H1 (cell line): ENCODE results near the gene PNPLA1. TPM values are rescaled to one million over a fixed set of nuclear protein-coding genes. Genes with fewer than 3 reads are reported as not detected.

Experiments used
- CTCF ChIA-PET: fragments of 300-600 bp; sonication (Branson Sonifier 250); formaldehyde crosslinking; loops from one replicate; lab custom pipeline; 2021; ENCODE audit not compliant: partially characterized antibody; lab: Charles Lee
- POLR2A ChIA-PET: fragments of 300-600 bp; sonication (Branson Sonifier 250); formaldehyde crosslinking; loops from one replicate; lab custom pipeline; 2021; ENCODE audit warnings: inconsistent platforms; ENCODE audit not compliant: partially characterized antibody; lab: Charles Lee
- DNase-seq, 2 experiments: peaks; one replicate each; pipeline versions ENCODE4 v3.0.0 to v3.0.0-alpha.2; 2010 to 2022; ENCODE audit warnings: low spot score in 2 of 2, low read depth in 1 of 2, mixed read lengths in 1 of 2
- FAIRE-seq: peaks from 2 replicates; lab custom pipeline; 2011; peaks lifted over from hg19 to GRCh38; lab: Jason Lieb, UNC
- H2AFZ ChIP-seq: 2 replicates; pipeline ENCODE4 v1.8.1; 2012; ENCODE audit warnings: low read length, inconsistent platforms
- H2AK5ac ChIP-seq: 2 replicates; pipeline ENCODE4 v1.6.1; 2013; ENCODE audit warnings: low read depth, low read length
- H2BK120ac ChIP-seq: replicated peaks from 2 replicates; pipeline ENCODE3; 2013; ENCODE audit warnings: low read depth, low read length, inconsistent platforms
- H2BK12ac ChIP-seq: 2 replicates; pipeline ENCODE4 v1.6.1; 2013; ENCODE audit warnings: low read depth, low read length
- H2BK15ac ChIP-seq: 2 replicates; pipeline ENCODE4 v1.6.1; 2013; ENCODE audit warnings: low read length
- H2BK20ac ChIP-seq: 2 replicates; pipeline ENCODE4 v1.6.1; 2013; ENCODE audit warnings: low read length
- H2BK5ac ChIP-seq: 2 replicates; pipeline ENCODE4 v1.6.1; 2013; ENCODE audit warnings: low read depth, low read length
- H3K14ac ChIP-seq: 2 replicates; pipeline ENCODE4 v1.6.1; 2013; ENCODE audit warnings: inconsistent platforms; ENCODE audit not compliant: insufficient read length
- H3K18ac ChIP-seq: 2 replicates; pipeline ENCODE4 v1.6.1; 2013; ENCODE audit warnings: low read length; ENCODE audit errors: extremely low read depth
- H3K23ac ChIP-seq: 2 replicates; pipeline ENCODE4 v1.6.1; 2013; ENCODE audit warnings: inconsistent platforms; ENCODE audit not compliant: insufficient read length
- H3K23me2 ChIP-seq: 2 replicates; pipeline ENCODE4 v1.6.1; 2013; ENCODE audit warnings: low read depth, low read length
- H3K27ac ChIP-seq: 2 replicates; pipeline ENCODE4 v1.6.1; 2011; ENCODE audit warnings: low read depth, low read length, inconsistent platforms
- H3K27me3 ChIP-seq, 4 experiments: replicated peaks in 1 of 4; 1 replicate in 1 of 4; 2 replicates in 3 of 4; pipeline versions ENCODE4 v1.6.1 to v1.8.1; 2011 to 2013; ENCODE audit warnings: low read length in 3 of 4, mild to moderate bottlenecking in 3 of 4, inconsistent platforms in 2 of 4, mixed read lengths in 2 of 4, moderate library complexity in 1 of 4; ENCODE audit not compliant: control insufficient read depth in 3 of 4, insufficient read depth in 3 of 4; ENCODE audit errors: extremely low read depth in 1 of 4
- H3K36me3 ChIP-seq, 4 experiments: 2 replicates each; pipeline versions ENCODE4 v1.6.1 to v1.8.1; 2011 to 2013; ENCODE audit warnings: mild to moderate bottlenecking in 4 of 4, low read length in 3 of 4, moderate library complexity in 2 of 4, control low read depth in 1 of 4, inconsistent platforms in 1 of 4; ENCODE audit not compliant: insufficient read depth in 4 of 4, control insufficient read depth in 2 of 4
- H3K4ac ChIP-seq: replicated peaks from 2 replicates; pipeline ENCODE3; 2013; ENCODE audit warnings: low read length, low read depth, mixed read lengths, inconsistent platforms; ENCODE audit not compliant: insufficient read length
- H3K4me1 ChIP-seq, 4 experiments: replicated peaks in 1 of 4; 1 replicate in 1 of 4; 2 replicates in 3 of 4; pipeline versions ENCODE4 v1.6.1 to v1.8.1; 2011 to 2013; ENCODE audit warnings: low read length in 3 of 4, inconsistent platforms in 2 of 4, mixed read lengths in 1 of 4; ENCODE audit not compliant: insufficient read depth in 4 of 4, control insufficient read depth in 3 of 4
- H3K4me2 ChIP-seq, 2 experiments: 2 replicates each; pipeline versions ENCODE4 v1.6.1 to v1.8.1; 2011 to 2013; ENCODE audit warnings: low read depth in 2 of 2, low read length in 2 of 2, control low read depth in 1 of 2, inconsistent platforms in 1 of 2, mild to moderate bottlenecking in 1 of 2; ENCODE audit not compliant: insufficient read depth in 1 of 2
- H3K4me3 ChIP-seq, 4 experiments: fragments of 200-600, 300-600 bp in 1 of 4; sonication (generic), shearing (Covaris generic), sonication (Bioruptor Twin) in 1 of 4; 2 replicates each; pipeline versions ENCODE4 v1.5.1 to v1.8.1; 2011 to 2016; ENCODE audit warnings: low read length in 4 of 4, low read depth in 3 of 4, control low read depth in 2 of 4, inconsistent platforms in 2 of 4, mild to moderate bottlenecking in 2 of 4, mixed read lengths in 1 of 4, moderate library complexity in 1 of 4; ENCODE audit not compliant: insufficient read depth in 2 of 4; ENCODE audit errors: extremely low read depth in 1 of 4
- H3K56ac ChIP-seq: replicated peaks from 2 replicates; pipeline ENCODE3; 2013; ENCODE audit warnings: low read depth, mild to moderate bottlenecking, mixed read lengths, low read length, inconsistent platforms; ENCODE audit not compliant: insufficient read length
- H3K79me1 ChIP-seq: 2 replicates; pipeline ENCODE4 v1.6.1; 2013; ENCODE audit warnings: low read depth, low read length, control low read depth
- H3K79me2 ChIP-seq, 2 experiments: 2 replicates each; pipeline versions ENCODE4 v1.6.1 to v1.8.1; 2012 to 2013; ENCODE audit warnings: low read length in 2 of 2, mild to moderate bottlenecking in 2 of 2, inconsistent platforms in 1 of 2; ENCODE audit not compliant: insufficient read depth in 2 of 2, control insufficient read depth in 1 of 2
- H3K9ac ChIP-seq, 4 experiments: replicated peaks in 1 of 4; 1 replicate in 1 of 4; 2 replicates in 3 of 4; pipeline versions ENCODE4 v1.6.1 to v1.8.1; 2011 to 2013; ENCODE audit warnings: low read depth in 3 of 4, low read length in 3 of 4, control low read depth in 2 of 4, mild to moderate bottlenecking in 2 of 4, moderate library complexity in 2 of 4, inconsistent platforms in 1 of 4; ENCODE audit errors: extremely low read depth in 1 of 4
- H3K9me3 ChIP-seq, 2 experiments: 2 replicates each; pipeline versions ENCODE4 v1.6.1 to v1.8.1; 2012 to 2013; ENCODE audit warnings: mild to moderate bottlenecking in 2 of 2, moderate library complexity in 2 of 2, control low read depth in 1 of 2, inconsistent platforms in 1 of 2, low read depth in 1 of 2, low read length in 1 of 2, mixed read lengths in 1 of 2; ENCODE audit not compliant: insufficient read depth in 2 of 2
- H4K20me1 ChIP-seq, 2 experiments: replicated peaks in 1 of 2; 2 replicates each; pipeline versions ENCODE3 to v1.8.1; 2011 to 2013; ENCODE audit warnings: inconsistent platforms in 2 of 2, low read length in 2 of 2, mild to moderate bottlenecking in 1 of 2; ENCODE audit not compliant: insufficient read depth in 2 of 2, control insufficient read depth in 1 of 2
- H4K5ac ChIP-seq: 2 replicates; pipeline ENCODE4 v1.6.1; 2013; ENCODE audit warnings: low read length, low read depth, mixed read lengths, inconsistent platforms; ENCODE audit not compliant: insufficient read length
- H4K8ac ChIP-seq: 2 replicates; pipeline ENCODE4 v1.8.0; 2013; ENCODE audit warnings: mild to moderate bottlenecking, moderate library complexity, low read length, inconsistent platforms; ENCODE audit not compliant: insufficient read depth; ENCODE audit errors: extremely low read depth
- H4K91ac ChIP-seq: replicated peaks from 2 replicates; pipeline ENCODE3; 2013; ENCODE audit warnings: low read length, mixed read lengths, inconsistent platforms; ENCODE audit not compliant: insufficient read length
- ASH2L ChIP-seq: fragments of 200-600, 300-600 bp; sonication (generic); IDR thresholded peaks from one replicate; pipeline ENCODE4 v1.7.1; 2017; ENCODE audit warnings: low read length
- CREB1 ChIP-seq: IDR thresholded peaks from 2 replicates; pipeline ENCODE4 v1.6.1; 2012; ENCODE audit warnings: inconsistent platforms
- CTCF ChIP-seq, 3 experiments: IDR thresholded peaks; 1 replicate in 2 of 3; 2 replicates in 1 of 3; pipeline versions ENCODE4 v1.5.1 to v1.6.1; 2011; ENCODE audit warnings: low read length in 3 of 3, mild to moderate bottlenecking in 3 of 3, inconsistent platforms in 2 of 3, low read depth in 1 of 3, moderate library complexity in 1 of 3; ENCODE audit not compliant: insufficient read depth in 1 of 3; ENCODE audit errors: control extremely low read depth in 1 of 3
- EP300 ChIP-seq, 2 experiments: IDR thresholded peaks; 1 replicate in 1 of 2; 2 replicates in 1 of 2; pipeline ENCODE4 v1.6.1; 2011 to 2012; ENCODE audit warnings: low read depth in 2 of 2, low read length in 2 of 2, mild to moderate bottlenecking in 2 of 2, borderline replicate concordance in 1 of 2, inconsistent platforms in 1 of 2, moderate library complexity in 1 of 2
- HDAC2 ChIP-seq, 2 experiments: fragments of 300-600 bp in 1 of 2; sonication (generic) in 1 of 2; IDR thresholded peaks; 2 replicates each; pipeline ENCODE4 v1.6.1; 2011 to 2012; ENCODE audit warnings: low read depth in 2 of 2, low read length in 2 of 2, mild to moderate bottlenecking in 2 of 2, moderate library complexity in 2 of 2, borderline replicate concordance in 1 of 2, inconsistent platforms in 1 of 2
- KDM5A ChIP-seq: fragments of 200-600 bp; IDR thresholded peaks from 2 replicates; pipeline ENCODE4 v1.7.1; 2012; ENCODE audit warnings: mild to moderate bottlenecking, low read length, inconsistent platforms, mixed read lengths
- PHF8 ChIP-seq: fragments of 200-600 bp; sonication (generic); conservative IDR thresholded peaks from 2 replicates; pipeline ENCODE4 v1.7.1; 2012; ENCODE audit warnings: low read depth, mild to moderate bottlenecking, inconsistent platforms, low read length, moderate library complexity
- POLR2AphosphoS5 ChIP-seq: IDR thresholded peaks from 2 replicates; pipeline ENCODE4 v1.6.1; 2011; ENCODE audit warnings: low read depth, low read length
- RAD21 ChIP-seq, 2 experiments: IDR thresholded peaks in 1 of 2; conservative IDR thresholded peaks in 1 of 2; 2 replicates each; pipeline ENCODE4 v1.6.1; 2011; ENCODE audit warnings: low read depth in 2 of 2, low read length in 2 of 2, improper control_type of control experiment in 1 of 2, inconsistent platforms in 1 of 2, mild to moderate bottlenecking in 1 of 2, moderate library complexity in 1 of 2
- SRF ChIP-seq: IDR thresholded peaks from 2 replicates; pipeline ENCODE4 v1.6.1; 2011; ENCODE audit warnings: mild to moderate bottlenecking, low read depth, low read length, moderate library complexity
- WGBS, 2 experiments: shearing (Covaris generic) in 1 of 2; methylation state at CpG; one replicate each; pipeline versions ENCODE4 v1.1.6 to v1.1.7; 2013 to 2015; ENCODE audit warnings: low lambda C conversion rate in 2 of 2, mixed read lengths in 2 of 2, inconsistent platforms in 1 of 2, low coverage in 1 of 2, missing lambda C conversion rate in 1 of 2; ENCODE audit not compliant: insufficient replicate concordance in 2 of 2, insufficient coverage in 1 of 2, insufficient read length in 1 of 2; ENCODE audit errors: extremely low coverage in 1 of 2, missing lambda C conversion rate in 1 of 2; 5-methylcytosine and 5-hydroxymethylcytosine counted together
- polyA plus RNA-seq, 7 experiments: library from polyadenylated mRNA; depleted of rRNA in 3 of 7; stranded (reverse) in 5 of 7; unstranded in 2 of 7; fragments of >200 nt in 5 of 7; fragments of 200-250 nt in 2 of 7; gene quantifications; 1 replicate in 5 of 7; 2 replicates in 1 of 7; 4 replicates in 1 of 7; pipeline versions ENCODE4 v1.2.1 to v1.2.3, GENCODE V29; 2011 to 2013; ENCODE audit warnings: missing spikeins in 2 of 7, mixed read lengths in 2 of 7
- total RNA-seq: library from RNA; stranded (reverse); fragmentation: NEBNext Ultra II Directional; extraction: Animal tissue kit (Norgen Biotek cat#: 25700); gene quantifications from 2 replicates; pipeline ENCODE4 v1.2.1, GENCODE V29; 2021
- TF ChIP-seq, protein P1 (sequence below): IDR thresholded peaks from 2 replicates; pipeline ENCODE4 v1.6.1; 2012; ENCODE audit warnings: inconsistent platforms

PNPLA1 gene
- total and polyA plus RNA-seq, 2 of the 8 experiments (the other 6 are each of a cell fraction or from before 2014, with no cell fraction given): not detected

GRCh38 chr6:36350082-36350481 is 80.2 kb downstream of the PNPLA1 start:
- Histone ChIP-seq H3K4ac (no peak overlapping the region), H3K23me2 (no peaks in the 10 kb centered on the region), H2BK5ac (no peak overlapping the region), H3K9ac (no peak overlapping the region), H2BK15ac (no peak overlapping the region), H3K27me3 (no peaks in the 10 kb centered on the region), H3K18ac (no peak overlapping the region), H3K56ac (no peak overlapping the region), H2AK5ac (no peak overlapping the region), H4K91ac (no peak overlapping the region), H2BK20ac (no peak overlapping the region), H3K23ac (no peak overlapping the region), H4K8ac (no peak overlapping the region), H3K79me2 (no peaks in the 10 kb centered on the region), H4K20me1 (no peaks in the 10 kb centered on the region), H3K9me3 (no peaks in the 10 kb centered on the region), H3K27ac (no peak overlapping the region), H3K4me3 (no peak overlapping the region), H3K14ac (no peak overlapping the region), H4K5ac (no peak overlapping the region), H3K36me3 (no peaks in the 10 kb centered on the region), H3K79me1 (no peaks in the 10 kb centered on the region), H3K4me1 (no peaks in the 10 kb centered on the region), H2AFZ (no peak overlapping the region), H2BK12ac (no peak overlapping the region), H3K4me2 (no peak overlapping the region), H2BK120ac (no peak overlapping the region)
- 77% methylated on average over 4 of the region's 4 CpGs; no CpG with 5 or more reads in 1 of the 2 experiments for WGBS, 2 experiments
- no peak for DNase-seq
- POLR2A ChIA-PET: no interaction called here
- CTCF ChIA-PET: interaction anchor here (2.7 kb wide), 1 partner anchor 9 kb away, joined by 16 read pairs; no protein-coding TSS in a partner anchor
- no peak for FAIRE-seq
- TF ChIP-seq RAD21 (IDR thresholded peaks at IDR 0.05 in 1 of 2, conservative IDR thresholded peaks at IDR 0.05 in 1 of 2; ENCODE audit: low read depth in 2 of 2, low read length in 2 of 2): no peak
- TF ChIP-seq ASH2L: no peak
- TF ChIP-seq, protein P1, sequence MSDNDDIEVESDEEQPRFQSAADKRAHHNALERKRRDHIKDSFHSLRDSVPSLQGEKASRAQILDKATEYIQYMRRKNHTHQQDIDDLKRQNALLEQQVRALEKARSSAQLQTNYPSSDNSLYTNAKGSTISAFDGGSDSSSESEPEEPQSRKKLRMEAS: no peak
- no peak for TF ChIP-seq HDAC2 (IDR thresholded peaks at IDR 0.05; ENCODE audit: borderline replicate concordance in 1 of 2, low read depth in 2 of 2, low read length in 2 of 2)
- TF ChIP-seq POLR2AphosphoS5: no peak
- TF ChIP-seq CREB1: no peak
- TF ChIP-seq SRF: no peak
- no peak for TF ChIP-seq EP300 (IDR thresholded peaks at IDR 0.05; ENCODE audit: borderline replicate concordance in 1 of 2, low read depth in 2 of 2, low read length in 2 of 2)
- no peak for TF ChIP-seq PHF8
- no peak for TF ChIP-seq CTCF (IDR thresholded peaks at IDR 0.05; ENCODE audit: control extremely low read depth in 1 of 3, insufficient read depth in 1 of 3, low read depth in 1 of 3, low read length in 3 of 3)
- TF ChIP-seq KDM5A: no peak
